Measurements from ENCODE around the gene CEP350. TPM values are rescaled to one million over a fixed set of nuclear protein-coding genes. Genes with fewer than 3 reads are reported as not detected.
A peak's percentile ranks its signal among the peaks of the same experiment; 100 is the strongest.

CEP350 gene
- total and polyA plus RNA-seq, 2 of the 4 experiments (the other 2 are of a cell fraction) = 5.0 to 36.4 TPM

GRCh38 chr1:180041582-180041981, 87.0 kb downstream of the CEP350 start:
- no peak overlapping the region; the same call in 1 of the 2 replicates for H3K27ac ChIP-seq (ENCODE audit: insufficient read depth, low read length)
- ChIA-PET CTCF (interaction anchor here (0.5 kb wide), 1 partner anchor 982 kb away, joined by 4 read pairs; no protein-coding TSS in a partner anchor), POLR2A (ENCODE audit: unreplicated experiment) (no interaction called here)
- H3K79me1 ChIP-seq (ENCODE audit: low read depth in 1 of 2, low read length in 2 of 2) = peaks cover 3 to 9% of the 10 kb centered on the region in 2 experiments; a peak in 3 of 4 replicates
- H2AK5ac ChIP-seq (ENCODE audit: low read depth, low read length) = peak overlapping the region; percentile 20; the same call in 1 of the 2 replicates
- TF ChIP-seq RAD21 (IDR thresholded peaks at IDR 0.05; ENCODE audit: low read length) = no peak
- no peak for TF ChIP-seq NFE2L2 (IDR thresholded peaks at IDR 0.05; ENCODE audit: low read depth, low read length)
- H3K4me2 ChIP-seq (ENCODE audit: low read depth, low read length) = no peak overlapping the region
- H2BK120ac ChIP-seq (ENCODE audit: low read depth, low read length) = no peak overlapping the region
- no peak for DNase-seq
- H2BK15ac ChIP-seq (ENCODE audit: low read depth, low read length) = no peak overlapping the region
- H2BK20ac ChIP-seq (ENCODE audit: low read depth, low read length) = 0 out of 2 replicates have a peak overlapping the region, but pooled peaks have one; percentile 16
- no CpG with 5 or more reads among the region's 5 CpGs for WGBS, 2 experiments (ENCODE audit: extremely low coverage in 2 of 2, insufficient read length in 1 of 2)
- H3K4me3 ChIP-seq (ENCODE audit: insufficient read depth, low read depth, low read length) = no peak overlapping the region
- no peak overlapping the region for H3K4ac ChIP-seq (ENCODE audit: low read depth, low read length)
- ATAC-seq (ENCODE audit: low read depth) = no peak
- no peak overlapping the region for H4K91ac ChIP-seq (ENCODE audit: insufficient read depth, low read depth, low read length)
- H4K8ac ChIP-seq (ENCODE audit: low read depth in 2 of 2, low read length in 2 of 2) = no peak overlapping the region
- in situ Hi-C loops (cut with MboI; ENCODE audit: low sequenced_read_pairs) (no loop called here), intact Hi-C loops (cut with micrococcal nuclease) (no loop called here), dilution Hi-C loops (cut with HindIII; ENCODE audit: low sequenced_read_pairs, unreplicated experiment) (loop anchor here (25.0 kb wide), 1 partner anchor 121 kb away; the partner anchor contains the start of gene QSOX1)
- H3K36me3 ChIP-seq (ENCODE audit: control insufficient read depth, insufficient read depth, low read length) = peaks cover 19% of the 10 kb centered on the region
- no peak overlapping the region for H4K5ac ChIP-seq (ENCODE audit: low read depth, low read length)
- no peak overlapping the region for H2AK9ac ChIP-seq (replicated peaks; ENCODE audit: low read depth, low read length, poor library complexity)
- H3K23ac ChIP-seq (ENCODE audit: low read depth, low read length) = no peak overlapping the region
- H3K4me1 ChIP-seq (ENCODE audit: control insufficient read depth, insufficient read depth, low read length) = peaks cover 7% of the 10 kb centered on the region
- no peaks in the 10 kb centered on the region for H3K9me3 ChIP-seq (ENCODE audit: control insufficient read depth, insufficient read depth, low read length)
- no TSS peak for BruUV-seq (replicated peaks)
- H2BK5ac ChIP-seq (ENCODE audit: low read depth, low read length, poor library complexity, severe bottlenecking) = peak overlapping the region; percentile 95
- no peak overlapping the region for H2AFZ ChIP-seq (replicated peaks; ENCODE audit: low read length, poor library complexity)
- peaks cover 3% of the 10 kb centered on the region for H3K9me1 ChIP-seq (ENCODE audit: insufficient read depth, low read length)
- H3K18ac ChIP-seq (ENCODE audit: low read depth, low read length) = no peak overlapping the region
- H3K14ac ChIP-seq (replicated peaks; ENCODE audit: low read depth, low read length) = no peak overlapping the region
- no peak overlapping the region for H3K56ac ChIP-seq (ENCODE audit: extremely low read depth, insufficient read depth, low read length)
- no peaks in the 10 kb centered on the region for H3K27me3 ChIP-seq (ENCODE audit: control insufficient read depth, insufficient read depth, low read length)
- H3K9ac ChIP-seq (ENCODE audit: low read depth, low read length) = no peak overlapping the region
- H4K20me1 ChIP-seq (ENCODE audit: insufficient read depth, low read length) = peaks cover 6% of the 10 kb centered on the region; the same call in 1 of the 2 replicates
